Measurements from ENCODE around the gene E2F8.
A peak's percentile ranks its signal among the peaks of the same experiment; 100 is the strongest.

Gene E2F8

GRCh38 chr11:19251577-19251976 is 10.8 kb upstream of the E2F8 start:
- Histone ChIP-seq H3K9ac (ENCODE audit: low read depth, low read length) (no peak overlapping the region), H3K9me3 (replicated peaks; ENCODE audit: low read length) (no peaks in the 10 kb centered on the region), H3K4me2 (ENCODE audit: low read length) (no peak overlapping the region), H3K4me1 (ENCODE audit: control insufficient read depth, insufficient read depth, low read length) (no peaks in the 10 kb centered on the region), H3K36me3 (ENCODE audit: insufficient read depth, low read length) (no peaks in the 10 kb centered on the region), H3K4me3 (ENCODE audit: low read length) (no peak overlapping the region), H3K27me3 (ENCODE audit: control insufficient read depth, insufficient read depth, low read length) (peaks cover 77% of the 10 kb centered on the region)

GRCh38 chr11:19246816-19247215 is 6.1 kb upstream of the E2F8 start:
- H3K27me3 ChIP-seq (ENCODE audit: control insufficient read depth, insufficient read depth, low read length) = peaks cover 77% of the 10 kb centered on the region
- H3K4me3 ChIP-seq (ENCODE audit: low read length) = no peak overlapping the region
- H3K4me2 ChIP-seq (ENCODE audit: low read length) = no peak overlapping the region
- H3K4me1 ChIP-seq (ENCODE audit: control insufficient read depth, insufficient read depth, low read length) = peaks cover 6% of the 10 kb centered on the region
- no peak overlapping the region for H3K9ac ChIP-seq (ENCODE audit: low read depth, low read length)
- no peaks in the 10 kb centered on the region for H3K36me3 ChIP-seq (ENCODE audit: insufficient read depth, low read length)
- no peaks in the 10 kb centered on the region for H3K9me3 ChIP-seq (replicated peaks; ENCODE audit: low read length)

- Histone ChIP-seq H3K4me2 (ENCODE audit: low read length) (no peak overlapping the region), H3K4me3 (ENCODE audit: low read length) (no peak overlapping the region), H3K9me3 (replicated peaks; ENCODE audit: low read length) (no peaks in the 10 kb centered on the region), H3K27me3 (ENCODE audit: control insufficient read depth, insufficient read depth, low read length) (peaks cover 66% of the 10 kb centered on the region), H3K9ac (ENCODE audit: low read depth, low read length) (no peak overlapping the region), H3K4me1 (ENCODE audit: control insufficient read depth, insufficient read depth, low read length) (peaks cover 8% of the 10 kb centered on the region), H3K36me3 (ENCODE audit: insufficient read depth, low read length) (no peaks in the 10 kb centered on the region)
Measured at GRCh38 chr11:19245351-19245750, 4.6 kb upstream of the E2F8 start.

- peaks cover 8% of the 10 kb centered on the region for H3K4me1 ChIP-seq (ENCODE audit: control insufficient read depth, insufficient read depth, low read length)
- peaks cover 59% of the 10 kb centered on the region for H3K27me3 ChIP-seq (ENCODE audit: control insufficient read depth, insufficient read depth, low read length)
- H3K4me3 ChIP-seq (ENCODE audit: low read length) = no peak overlapping the region
- H3K36me3 ChIP-seq (ENCODE audit: insufficient read depth, low read length) = no peaks in the 10 kb centered on the region
- no peaks in the 10 kb centered on the region for H3K9me3 ChIP-seq (replicated peaks; ENCODE audit: low read length)
- H3K9ac ChIP-seq (ENCODE audit: low read depth, low read length) = no peak overlapping the region
- H3K4me2 ChIP-seq (ENCODE audit: low read length) = no peak overlapping the region
Measured at GRCh38 chr11:19244621-19245020, 3.9 kb upstream of the E2F8 start.

- H3K27me3 ChIP-seq (ENCODE audit: control insufficient read depth, insufficient read depth, low read length) = peaks cover 56% of the 10 kb centered on the region
- no peak overlapping the region for H3K4me3 ChIP-seq (ENCODE audit: low read length)
- H3K9me3 ChIP-seq (replicated peaks; ENCODE audit: low read length) = no peaks in the 10 kb centered on the region
- no peak overlapping the region for H3K4me2 ChIP-seq (ENCODE audit: low read length)
- H3K36me3 ChIP-seq (ENCODE audit: insufficient read depth, low read length) = no peaks in the 10 kb centered on the region
- no peak overlapping the region for H3K9ac ChIP-seq (ENCODE audit: low read depth, low read length)
- peaks cover 8% of the 10 kb centered on the region for H3K4me1 ChIP-seq (ENCODE audit: control insufficient read depth, insufficient read depth, low read length)
Measured at GRCh38 chr11:19244084-19244483, 3.3 kb upstream of the E2F8 start.

GRCh38 chr11:19243613-19244012 is 2.9 kb upstream of the E2F8 start:
- Histone ChIP-seq H3K36me3 (ENCODE audit: insufficient read depth, low read length) (no peaks in the 10 kb centered on the region), H3K4me2 (ENCODE audit: low read length) (no peak overlapping the region), H3K9me3 (replicated peaks; ENCODE audit: low read length) (no peaks in the 10 kb centered on the region), H3K4me3 (ENCODE audit: low read length) (no peak overlapping the region), H3K27me3 (ENCODE audit: control insufficient read depth, insufficient read depth, low read length) (peaks cover 51% of the 10 kb centered on the region), H3K4me1 (ENCODE audit: control insufficient read depth, insufficient read depth, low read length) (peaks cover 8% of the 10 kb centered on the region), H3K9ac (ENCODE audit: low read depth, low read length) (no peak overlapping the region)

- no peaks in the 10 kb centered on the region for H3K36me3 ChIP-seq (ENCODE audit: insufficient read depth, low read length)
- H3K4me1 ChIP-seq (ENCODE audit: control insufficient read depth, insufficient read depth, low read length) = peaks cover 8% of the 10 kb centered on the region
- H3K4me3 ChIP-seq (ENCODE audit: low read length) = no peak overlapping the region
- no peak overlapping the region for H3K9ac ChIP-seq (ENCODE audit: low read depth, low read length)
- H3K4me2 ChIP-seq (ENCODE audit: low read length) = no peak overlapping the region
- H3K27me3 ChIP-seq (ENCODE audit: control insufficient read depth, insufficient read depth, low read length) = peaks cover 46% of the 10 kb centered on the region
- no peaks in the 10 kb centered on the region for H3K9me3 ChIP-seq (replicated peaks; ENCODE audit: low read length)
Measured at GRCh38 chr11:19243143-19243542, 2.4 kb upstream of the E2F8 start.

- H3K9me3 ChIP-seq (replicated peaks; ENCODE audit: low read length) = no peaks in the 10 kb centered on the region
- H3K27me3 ChIP-seq (ENCODE audit: control insufficient read depth, insufficient read depth, low read length) = peaks cover 42% of the 10 kb centered on the region
- peak overlapping the region; percentile 73 for H3K4me3 ChIP-seq (ENCODE audit: low read length)
- H3K36me3 ChIP-seq (ENCODE audit: insufficient read depth, low read length) = no peaks in the 10 kb centered on the region
- H3K4me1 ChIP-seq (ENCODE audit: control insufficient read depth, insufficient read depth, low read length) = peaks cover 8% of the 10 kb centered on the region
- peak overlapping the region; percentile 45 for H3K9ac ChIP-seq (ENCODE audit: low read depth, low read length)
- peak overlapping the region; percentile 85 for H3K4me2 ChIP-seq (ENCODE audit: low read length)
Measured at GRCh38 chr11:19242179-19242932, 1.6 kb upstream of the E2F8 start.

GRCh38 chr11:19241260-19242178 is 774 bp upstream of the E2F8 start:
- H3K9ac ChIP-seq (ENCODE audit: low read depth, low read length) = peak overlapping the region; percentile 77
- peak overlapping the region; percentile 73 for H3K4me3 ChIP-seq (ENCODE audit: low read length)
- no peaks in the 10 kb centered on the region for H3K9me3 ChIP-seq (replicated peaks; ENCODE audit: low read length)

GRCh38 chr11:19239039-19239438 is 1.7 kb downstream of the E2F8 start:
- Histone ChIP-seq H3K27me3 (ENCODE audit: control insufficient read depth, insufficient read depth, low read length) (peaks cover 23% of the 10 kb centered on the region), H3K4me1 (ENCODE audit: control insufficient read depth, insufficient read depth, low read length) (peaks cover 8% of the 10 kb centered on the region), H3K9ac (ENCODE audit: low read depth, low read length) (no peak overlapping the region), H3K4me2 (ENCODE audit: low read length) (no peak overlapping the region), H3K9me3 (replicated peaks; ENCODE audit: low read length) (no peaks in the 10 kb centered on the region), H3K36me3 (ENCODE audit: insufficient read depth, low read length) (no peaks in the 10 kb centered on the region), H3K4me3 (ENCODE audit: low read length) (no peak overlapping the region)

More at GRCh38 chr11:19241260-19242178, 774 bp upstream of the E2F8 start:
- Histone ChIP-seq H3K27me3 (ENCODE audit: control insufficient read depth, insufficient read depth, low read length) (peaks cover 36% of the 10 kb centered on the region), H3K4me2 (ENCODE audit: low read length) (peak overlapping the region; percentile 85), H3K4me1 (ENCODE audit: control insufficient read depth, insufficient read depth, low read length) (peaks cover 8% of the 10 kb centered on the region), H3K36me3 (ENCODE audit: insufficient read depth, low read length) (no peaks in the 10 kb centered on the region)

- Histone ChIP-seq H3K4me2 (ENCODE audit: low read length) (no peak overlapping the region), H3K27me3 (ENCODE audit: control insufficient read depth, insufficient read depth, low read length) (peaks cover 11% of the 10 kb centered on the region), H3K4me3 (ENCODE audit: low read length) (no peak overlapping the region), H3K4me1 (ENCODE audit: control insufficient read depth, insufficient read depth, low read length) (peaks cover 13% of the 10 kb centered on the region), H3K9me3 (replicated peaks; ENCODE audit: low read length) (no peaks in the 10 kb centered on the region), H3K36me3 (ENCODE audit: insufficient read depth, low read length) (no peaks in the 10 kb centered on the region), H3K9ac (ENCODE audit: low read depth, low read length) (no peak overlapping the region)
Measured at GRCh38 chr11:19237813-19238212, 2.9 kb downstream of the E2F8 start.

All from skeletal muscle satellite cell (primary cell).